Naive thymus-derived CD4-positive, alpha-beta T cell (primary cell): ENCODE results near the gene OR2L5. TPM values are rescaled to one million over a fixed set of nuclear protein-coding genes. Genes with fewer than 3 reads are reported as not detected.

ENCODE experiments used
- ATAC-seq: fragments of 150-1000 bp; cut with Tn5 transposase; 2 replicates; pipeline ENCODE4 v1.10.0; 2021; ENCODE audit warnings: mild to moderate bottlenecking, moderate library complexity
- CTCF ChIA-PET: fragments of 350-600 bp; sonication (Branson Sonifier 250); formaldehyde crosslinking; loops from one replicate; lab custom pipeline; 2021; ENCODE audit warnings: antibody characterized with exemption; lab: Charles Lee
- POLR2A ChIA-PET: fragments of 350-600 bp; sonication (Branson Sonifier 250); formaldehyde crosslinking; loops from one replicate; lab custom pipeline; 2021; ENCODE audit warnings: antibody characterized with exemption, inconsistent platforms; lab: Charles Lee
- DNase-seq, 9 donors: peaks; one replicate each; pipeline versions ENCODE4 v3.0.0 to v3.0.0-alpha.2; 2020 to 2022; ENCODE audit warnings: mixed read lengths in 1 of 9
- H3K27ac ChIP-seq: one replicate; pipeline ENCODE4 v1.7.0; 2013; ENCODE audit warnings: mild to moderate bottlenecking, low read depth, low read length, moderate library complexity
- H3K27me3 ChIP-seq, 2 donors: one replicate each; pipeline ENCODE4 v1.7.0; 2013; ENCODE audit warnings: low read length in 2 of 2, mild to moderate bottlenecking in 2 of 2, moderate library complexity in 2 of 2; ENCODE audit not compliant: control insufficient read depth in 2 of 2, insufficient read depth in 2 of 2
- H3K36me3 ChIP-seq, 3 experiments: 1 replicate in 2 of 3; 2 replicates in 1 of 3; pipeline ENCODE4 v1.7.0; 2013; ENCODE audit warnings: low read length in 3 of 3, mild to moderate bottlenecking in 3 of 3, moderate library complexity in 1 of 3; ENCODE audit not compliant: insufficient read depth in 3 of 3, control insufficient read depth in 2 of 3
- H3K4me1 ChIP-seq, 2 donors: one replicate each; pipeline ENCODE4 v1.7.0; 2013; ENCODE audit warnings: low read length in 2 of 2, mild to moderate bottlenecking in 2 of 2, moderate library complexity in 1 of 2; ENCODE audit not compliant: control insufficient read depth in 2 of 2, insufficient read depth in 2 of 2
- H3K4me3 ChIP-seq: 2 replicates; pipeline ENCODE4 v1.7.0; 2013; ENCODE audit warnings: mild to moderate bottlenecking, low read length
- H3K9me3 ChIP-seq, 3 experiments: 1 replicate in 2 of 3; 2 replicates in 1 of 3; pipeline ENCODE4 v1.7.0; 2013; ENCODE audit warnings: low read length in 3 of 3; ENCODE audit not compliant: control insufficient read depth in 2 of 3
- H3K27ac Mint-ChIP-seq, 9 donors: one replicate each; pipeline ENCODE4 v1.8.0; 2020 to 2022; ENCODE audit warnings: mixed read lengths in 9 of 9, mild to moderate bottlenecking in 8 of 9, moderate library complexity in 5 of 9, inconsistent platforms in 2 of 9
- H3K27me3 Mint-ChIP-seq, 5 donors: one replicate each; pipeline ENCODE4 v1.8.0; 2021 to 2022; ENCODE audit warnings: mixed read lengths in 5 of 5, mild to moderate bottlenecking in 1 of 5
- H3K36me3 Mint-ChIP-seq, 5 donors: one replicate each; pipeline ENCODE4 v1.8.0; 2020 to 2022; ENCODE audit warnings: mixed read lengths in 5 of 5, mild to moderate bottlenecking in 3 of 5, inconsistent platforms in 1 of 5
- H3K4me1 Mint-ChIP-seq, 7 donors: one replicate each; pipeline ENCODE4 v1.8.0; 2020 to 2022; ENCODE audit warnings: mixed read lengths in 7 of 7, mild to moderate bottlenecking in 3 of 7, inconsistent platforms in 1 of 7
- H3K4me3 Mint-ChIP-seq, 10 donors: one replicate each; pipeline ENCODE4 v1.8.0; 2020 to 2022; ENCODE audit warnings: mild to moderate bottlenecking in 10 of 10, mixed read lengths in 10 of 10, moderate library complexity in 6 of 10, inconsistent platforms in 2 of 10
- H3K9me3 Mint-ChIP-seq, 11 donors: one replicate each; pipeline ENCODE4 v1.8.0; 2020 to 2022; ENCODE audit warnings: mixed read lengths in 11 of 11, mild to moderate bottlenecking in 4 of 11, inconsistent platforms in 1 of 11, moderate library complexity in 1 of 11
- intact Hi-C, 2 donors: fragments of 100-400 bp; cut with micrococcal nuclease; formaldehyde crosslinking; loops; one replicate each; pipeline ENCODE4 v1.15.1; 2023
- polyA plus RNA-seq, 2 donors: library from polyadenylated mRNA; unstranded; fragments of 300-500 nt; fragmentation: Illumina TruSeq; gene quantifications; one replicate each; pipeline ENCODE4 v1.2.3, GENCODE V29; 2021
- total RNA-seq, 6 experiments: library from RNA in 5 of 6; stranded (reverse) in 5 of 6; gene quantifications; 1 replicate in 5 of 6; 2 replicates in 1 of 6; pipeline ENCODE4 v1.2.3 and lab custom pipeline; 2021 to 2026

OR2L5 gene
- total and polyA plus RNA-seq, 7 experiments from 2014 or later, result 0.10 to 0.51 (median 0.26) TPM; not detected in 3

DNA sequence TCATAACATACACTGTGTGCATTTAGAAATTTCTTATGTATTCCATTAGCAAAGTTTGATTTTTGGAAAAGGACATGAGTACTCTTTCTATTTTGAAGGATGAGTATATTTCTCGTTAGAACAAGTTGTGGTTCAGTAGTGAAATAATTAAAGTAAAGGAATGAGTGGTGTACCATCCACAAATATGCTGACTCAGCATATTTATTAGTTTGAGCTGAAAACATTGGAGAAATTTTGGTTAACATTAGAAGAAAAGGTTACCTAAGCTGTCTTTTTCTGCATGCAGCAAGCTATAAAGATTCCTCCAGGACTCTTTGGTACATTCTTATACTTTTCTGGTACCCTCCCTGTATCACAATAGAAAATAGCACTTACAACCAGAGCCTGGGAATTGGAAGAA, 5.7 kb upstream of the OR2L5 start:
- intact Hi-C loops, result no loop called here
- no peak overlapping the region for H3K4me3 ChIP-seq

GRCh38 chr1:248009681-248010080, 3.8 kb upstream of the OR2L5 start:
- Histone ChIP-seq H3K27ac (no peak overlapping the region), H3K27me3 (no peaks in the 10 kb centered on the region), H3K36me3 (no peaks in the 10 kb centered on the region), H3K9me3 (peaks cover 0 to 27% (median 0%) of the 10 kb centered on the region in 3 experiments), H3K4me1 (no peaks in the 10 kb centered on the region), H3K4me3 (no peak overlapping the region)
- intact Hi-C loops, result no loop called here
- Mint-ChIP-seq H3K27ac (no peak overlapping the region), H3K36me3 (peaks cover 0 to 40% (median 4%) of the 10 kb centered on the region in 5 donors), H3K9me3 (peaks cover 13 to 65% (median 26%) of the 10 kb centered on the region in 11 donors), H3K4me3 (no peak overlapping the region), H3K4me1 (no peaks in the 10 kb centered on the region), H3K27me3 (no peaks in the 10 kb centered on the region)
- ChIA-PET POLR2A (no interaction called here), CTCF (no interaction called here)
- DNase-seq (no peak), ATAC-seq (no peak)

More for the DNA sequence above, 5.7 kb upstream of the OR2L5 start:
- Histone ChIP-seq H3K4me1 (no peaks in the 10 kb centered on the region), H3K36me3 (no peaks in the 10 kb centered on the region), H3K27me3 (no peaks in the 10 kb centered on the region), H3K9me3 (peaks cover 0 to 27% (median 0%) of the 10 kb centered on the region in 3 experiments), H3K27ac (no peak overlapping the region)
- Mint-ChIP-seq H3K36me3 (peaks cover 0 to 42% (median 11%) of the 10 kb centered on the region in 5 donors), H3K4me1 (no peaks in the 10 kb centered on the region), H3K27ac (no peak overlapping the region), H3K4me3 (no peak overlapping the region), H3K9me3 (peaks cover 17 to 65% (median 33%) of the 10 kb centered on the region in 11 donors), H3K27me3 (peaks cover 0 to 4% (median 0%) of the 10 kb centered on the region in 5 donors)
- ATAC-seq (no peak), DNase-seq (no peak)
- ChIA-PET POLR2A (no interaction called here), CTCF (interaction anchor here (0.7 kb wide), 1 partner anchor 66 kb away, joined by 3 read pairs; no protein-coding TSS in a partner anchor)

DNA sequence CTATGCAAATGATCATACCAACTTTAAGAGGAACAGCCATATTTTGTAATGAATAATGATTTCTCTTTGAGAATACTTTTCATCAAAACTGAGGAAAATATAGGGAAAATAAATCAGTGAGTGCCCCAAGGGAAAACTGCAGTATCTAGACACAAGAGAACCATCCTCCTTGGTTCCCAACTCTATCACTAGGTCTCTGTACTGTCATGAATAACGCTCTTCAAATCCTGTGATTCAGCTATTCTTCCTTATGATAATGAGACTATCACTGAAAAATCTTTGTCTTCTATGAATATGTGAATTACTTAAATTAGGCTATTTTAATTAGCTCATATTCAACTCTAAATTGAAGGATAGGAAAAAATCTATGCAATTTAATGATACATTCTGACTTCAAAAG, 2.3 kb downstream of the OR2L5 start:
- Mint-ChIP-seq H3K27me3 (no peaks in the 10 kb centered on the region), H3K9me3 (peaks cover 0 to 45% (median 9%) of the 10 kb centered on the region in 11 donors), H3K36me3 (peaks cover 0 to 48% (median 0%) of the 10 kb centered on the region in 5 donors), H3K4me1 (no peaks in the 10 kb centered on the region), H3K27ac (no peak overlapping the region), H3K4me3 (no peak overlapping the region)
- DNase-seq, result no peak
- Histone ChIP-seq H3K36me3 (no peaks in the 10 kb centered on the region), H3K4me1 (no peaks in the 10 kb centered on the region), H3K4me3 (no peak overlapping the region), H3K27ac (no peak overlapping the region), H3K27me3 (no peaks in the 10 kb centered on the region), H3K9me3 (peaks cover 0 to 12% (median 0%) of the 10 kb centered on the region in 3 experiments)
- no peak for ATAC-seq
- intact Hi-C loops, result no loop called here
- POLR2A ChIA-PET, result no interaction called here
- CTCF ChIA-PET, result no interaction called here

DNA sequence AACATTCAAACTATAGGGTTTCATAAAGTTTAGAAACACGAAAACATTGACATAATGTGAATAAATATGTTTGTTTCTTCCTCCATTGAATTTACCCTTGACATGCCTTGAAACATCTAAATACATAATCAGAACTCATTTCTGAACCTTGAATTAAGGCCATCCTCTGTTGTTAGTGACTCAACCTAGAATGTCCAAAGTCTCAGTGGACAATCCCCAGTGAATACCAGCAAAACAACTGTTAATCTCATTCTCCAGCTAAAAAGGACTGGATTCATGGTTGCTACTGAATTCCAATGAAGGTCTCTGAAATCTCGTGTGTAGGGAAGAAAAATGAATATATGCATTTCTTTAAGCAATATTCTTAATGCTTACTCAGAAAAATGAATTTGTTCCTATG, 16.3 kb downstream of the OR2L5 start, which contains the start of gene OR2L2:
TSS of gene OR2L2 (plus strand) at position 301 of the 400 bp plus-strand sequence. CDS start 8,198 bp downstream, outside the sequence.
- POLR2A ChIA-PET, result no interaction called here
- H3K27ac Mint-ChIP-seq, result no peak within 1 kb of the TSS
- ATAC-seq, result no peak

GRCh38 chr1:248045209-248045608, 31.7 kb downstream of the OR2L5 start:
- ATAC-seq, result no peak
- intact Hi-C loops, result no loop called here
- CTCF ChIA-PET, result no interaction called here

More for the DNA sequence above, 16.3 kb downstream of the OR2L5 start, which contains the start of gene OR2L2:
- H3K27me3 Mint-ChIP-seq, result no peaks in the 10 kb centered on the region
- H3K4me1 ChIP-seq, result no peaks in the 10 kb centered on the region
- no peak within 1 kb of the TSS for H3K27ac ChIP-seq
- peaks cover 12 to 41% (median 16%) of the 10 kb centered on the region in 11 donors for H3K9me3 Mint-ChIP-seq
- no peaks in the 10 kb centered on the region for H3K36me3 ChIP-seq
- H3K4me3 Mint-ChIP-seq, result no peak within 1 kb of the TSS
- no peaks in the 10 kb centered on the region for H3K27me3 ChIP-seq
- no peak for DNase-seq
- no peak within 1 kb of the TSS for H3K4me3 ChIP-seq
- CTCF ChIA-PET, result no interaction called here
- peaks cover 0 to 9% (median 0%) of the 10 kb centered on the region in 3 experiments for H3K9me3 ChIP-seq
- intact Hi-C loops, result no loop called here
- H3K4me1 Mint-ChIP-seq, result no peaks in the 10 kb centered on the region
- peaks cover 0 to 22% (median 0%) of the 10 kb centered on the region in 5 donors for H3K36me3 Mint-ChIP-seq

GRCh38 chr1:248046536-248046935, 33.1 kb downstream of the OR2L5 start, which contains the start of gene OR2L3:
TSS of gene OR2L3 (plus strand) at chr1:248046836. CDS start at chr1:248060682, 13,846 bp downstream.
- no peak within 1 kb of the TSS for H3K27ac ChIP-seq
- POLR2A ChIA-PET, result no interaction called here
- H3K9me3 ChIP-seq, result peaks cover 0 to 5% (median 0%) of the 10 kb centered on the region in 3 experiments
- intact Hi-C loops, result no loop called here
- Mint-ChIP-seq H3K9me3 (peaks cover 10 to 49% (median 14%) of the 10 kb centered on the region in 11 donors), H3K4me1 (no peaks in the 10 kb centered on the region), H3K36me3 (peaks cover 0 to 10% (median 0%) of the 10 kb centered on the region in 5 donors), H3K27ac (no peak within 1 kb of the TSS), H3K27me3 (no peaks in the 10 kb centered on the region), H3K4me3 (no peak within 1 kb of the TSS)
- ATAC-seq (no peak), DNase-seq (no peak)
- H3K4me1 ChIP-seq, result no peaks in the 10 kb centered on the region
- no peak within 1 kb of the TSS for H3K4me3 ChIP-seq
- H3K27me3 ChIP-seq, result no peaks in the 10 kb centered on the region
- no peaks in the 10 kb centered on the region for H3K36me3 ChIP-seq
- CTCF ChIA-PET, result no interaction called here

More at GRCh38 chr1:248045209-248045608, 31.7 kb downstream of the OR2L5 start:
- Histone ChIP-seq H3K27me3 (no peaks in the 10 kb centered on the region), H3K36me3 (no peaks in the 10 kb centered on the region), H3K9me3 (peaks cover 0 to 5% (median 0%) of the 10 kb centered on the region in 3 experiments), H3K4me1 (no peaks in the 10 kb centered on the region), H3K27ac (no peak overlapping the region), H3K4me3 (no peak overlapping the region)
- Mint-ChIP-seq H3K9me3 (peaks cover 10 to 52% (median 17%) of the 10 kb centered on the region in 11 donors), H3K27me3 (no peaks in the 10 kb centered on the region), H3K27ac (no peak overlapping the region), H3K4me3 (no peak overlapping the region), H3K36me3 (peaks cover 0 to 10% (median under 1%) of the 10 kb centered on the region in 5 donors), H3K4me1 (no peaks in the 10 kb centered on the region)
- no peak for DNase-seq
- POLR2A ChIA-PET, result no interaction called here

DNA sequence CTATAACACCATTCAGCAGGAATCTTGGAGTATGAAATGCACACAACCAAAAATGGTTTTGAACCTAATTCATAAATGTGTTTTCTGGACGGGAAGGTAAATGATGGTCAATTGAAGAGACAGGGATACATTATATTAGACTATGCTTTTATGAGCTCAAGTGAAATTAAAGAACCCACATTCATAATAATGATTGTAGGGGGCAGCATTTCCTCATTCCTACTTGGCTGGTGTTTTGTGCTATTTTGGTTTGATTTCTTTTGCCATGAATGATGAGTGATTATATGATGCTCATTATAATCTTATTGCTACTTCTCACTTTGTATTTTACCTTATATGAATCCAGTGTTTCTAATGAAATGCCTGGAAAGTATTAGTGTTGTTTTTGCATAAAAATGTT, 33.5 kb downstream of the OR2L5 start:
- ChIA-PET POLR2A (no interaction called here), CTCF (no interaction called here)
- Histone ChIP-seq H3K9me3 (peaks cover 0 to 5% (median 0%) of the 10 kb centered on the region in 3 experiments), H3K27ac (no peak overlapping the region), H3K36me3 (no peaks in the 10 kb centered on the region), H3K4me3 (no peak overlapping the region), H3K4me1 (no peaks in the 10 kb centered on the region), H3K27me3 (no peaks in the 10 kb centered on the region)
- intact Hi-C loops, result no loop called here
- DNase-seq (no peak), ATAC-seq (no peak)
- H3K4me1 Mint-ChIP-seq, result no peaks in the 10 kb centered on the region
- H3K27ac Mint-ChIP-seq, result no peak overlapping the region
- peaks cover 0 to 10% (median 0%) of the 10 kb centered on the region in 5 donors for H3K36me3 Mint-ChIP-seq
- peaks cover 10 to 49% (median 14%) of the 10 kb centered on the region in 11 donors for H3K9me3 Mint-ChIP-seq
- no peaks in the 10 kb centered on the region for H3K27me3 Mint-ChIP-seq
- no peak overlapping the region for H3K4me3 Mint-ChIP-seq
